Astrocyte (in vitro differentiated cells and primary cell): Measurements from ENCODE around the gene CCL5.

Source experiments
- CTCF ChIP-seq: IDR thresholded peaks from 2 replicates; pipeline ENCODE4 v1.5.1; 2011; ENCODE audit warnings: low read depth, mild to moderate bottlenecking, inconsistent platforms, low read length, moderate library complexity; ENCODE audit not compliant: insufficient read depth
- EZH2 ChIP-seq: IDR thresholded peaks from 2 replicates; pipeline ENCODE4 v1.6.1; 2012; ENCODE audit warnings: mild to moderate bottlenecking, low read length, inconsistent platforms; ENCODE audit not compliant: insufficient read depth

DNA sequence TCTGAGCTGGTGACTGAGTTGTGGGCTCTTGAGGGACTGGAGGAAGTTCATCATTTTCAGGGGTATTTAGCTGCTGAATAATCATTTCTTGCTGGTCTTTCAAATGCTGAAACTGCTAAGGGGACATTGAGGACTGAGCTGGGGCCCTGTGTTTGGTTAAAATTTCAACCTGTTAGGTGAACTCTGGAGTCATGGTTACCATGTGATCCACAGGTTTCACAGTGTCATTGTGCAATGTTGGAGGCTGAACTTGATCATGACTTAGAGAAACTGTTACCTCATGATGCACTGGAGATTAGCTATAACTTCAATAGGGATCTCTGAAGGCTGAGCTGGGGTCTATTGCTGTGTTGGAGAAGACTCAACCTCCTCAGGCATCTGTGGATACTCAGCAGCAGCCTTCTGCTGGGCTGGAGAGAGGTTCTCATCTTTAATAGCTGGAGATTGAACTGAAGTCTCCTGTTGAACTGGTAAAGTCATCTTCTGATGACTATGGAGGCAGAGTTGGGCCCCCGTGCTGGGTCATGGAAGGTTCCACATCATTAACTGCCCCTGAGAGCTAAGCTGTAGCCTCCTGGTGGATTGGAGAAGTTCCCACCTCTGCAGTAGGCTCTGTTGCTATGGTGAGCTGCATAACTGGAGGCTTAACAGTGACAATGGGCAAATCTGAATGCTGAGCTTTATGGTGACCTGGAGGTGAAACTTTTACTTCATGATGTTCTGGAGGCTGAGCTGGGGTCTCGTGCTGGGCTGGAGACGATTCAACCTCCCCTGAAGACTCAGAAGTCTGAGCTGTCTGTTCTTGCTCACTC, 35.2 kb upstream of the CCL5 start:
- no peak for TF ChIP-seq CTCF
- no peak for TF ChIP-seq EZH2
